Measurements from ENCODE around the gene ZNF414. TPM values are rescaled to one million over a fixed set of nuclear protein-coding genes. Genes with fewer than 3 reads are reported as not detected.

Gene ZNF414
- total RNA-seq, 4 donors from 2014 or later = 10.4 to 43.7 (median 18.0) TPM

- H3K4me3 ChIP-seq = no peak overlapping the region
- H3K27me3 ChIP-seq = no peaks in the 10 kb centered on the region
- H3K4me1 ChIP-seq = peaks cover 42% of the 10 kb centered on the region
- WGBS = 91% methylated on average over 10 of the region's 11 CpGs
- DNase-seq (ENCODE audit: low spot score in 2 of 2) = peak in 1 of 2 donors; percentile 26
- no peak for TF ChIP-seq EP300 (IDR thresholded peaks at IDR 0.05)
- no peak for TF ChIP-seq POLR2A (IDR thresholded peaks at IDR 0.05)
- no peak for TF ChIP-seq POLR2AphosphoS5 (IDR thresholded peaks at IDR 0.05)
- TF ChIP-seq CTCF (IDR thresholded peaks at IDR 0.05) = no peak
- H3K27ac ChIP-seq = no peak overlapping the region
- no peaks in the 10 kb centered on the region for H3K9me3 ChIP-seq
- peaks cover 51% of the 10 kb centered on the region for H3K36me3 ChIP-seq
Measured at GRCh38 chr19:8482696-8483095, 31.3 kb downstream of the ZNF414 start.

- peak in 1 of 2 donors; percentile 32 for DNase-seq (ENCODE audit: low spot score in 2 of 2)
- WGBS = 67% methylated on average over 6 of the region's 6 CpGs
- no peaks in the 10 kb centered on the region for H3K27me3 ChIP-seq
- H3K27ac ChIP-seq = peak overlapping the region; percentile 50
- H3K9me3 ChIP-seq = no peaks in the 10 kb centered on the region
- TF ChIP-seq POLR2AphosphoS5 (IDR thresholded peaks at IDR 0.05) (no peak), CTCF (IDR thresholded peaks at IDR 0.05) (no peak), EP300 (IDR thresholded peaks at IDR 0.05) (no peak), POLR2A (IDR thresholded peaks at IDR 0.05) (no peak)
- peaks cover 50% of the 10 kb centered on the region for H3K36me3 ChIP-seq
- H3K4me3 ChIP-seq = no peak overlapping the region
- H3K4me1 ChIP-seq = peaks cover 43% of the 10 kb centered on the region
Measured at GRCh38 chr19:8481616-8482015, 32.4 kb downstream of the ZNF414 start.

GRCh38 chr19:8481201-8481600 lies 32.8 kb downstream of the ZNF414 start:
- no peaks in the 10 kb centered on the region for H3K27me3 ChIP-seq
- peaks cover 43% of the 10 kb centered on the region for H3K4me1 ChIP-seq
- H3K9me3 ChIP-seq = no peaks in the 10 kb centered on the region
- peaks cover 50% of the 10 kb centered on the region for H3K36me3 ChIP-seq
- TF ChIP-seq EP300 (IDR thresholded peaks at IDR 0.05) (no peak), CTCF (IDR thresholded peaks at IDR 0.05) (no peak), POLR2AphosphoS5 (IDR thresholded peaks at IDR 0.05) (no peak), POLR2A (IDR thresholded peaks at IDR 0.05) (no peak)
- WGBS = 34% methylated on average over 7 of the region's 11 CpGs
- DNase-seq (ENCODE audit: low spot score in 2 of 2) = peak in 1 of 2 donors; percentile 62
- peak overlapping the region; percentile 50 for H3K27ac ChIP-seq
- no peak overlapping the region for H3K4me3 ChIP-seq

GRCh38 chr19:8478598-8478997 lies 35.4 kb downstream of the ZNF414 start:
- Histone ChIP-seq H3K4me1 (peaks cover 39% of the 10 kb centered on the region), H3K27me3 (no peaks in the 10 kb centered on the region), H3K4me3 (no peak overlapping the region), H3K27ac (no peak overlapping the region), H3K36me3 (peaks cover 52% of the 10 kb centered on the region), H3K9me3 (no peaks in the 10 kb centered on the region)
- WGBS = 48% methylated on average over 3 of the region's 3 CpGs
- no peak for DNase-seq (ENCODE audit: low spot score in 2 of 2)
- TF ChIP-seq CTCF (IDR thresholded peaks at IDR 0.05) (no peak), EP300 (IDR thresholded peaks at IDR 0.05) (no peak), POLR2AphosphoS5 (IDR thresholded peaks at IDR 0.05) (no peak), POLR2A (IDR thresholded peaks at IDR 0.05) (no peak)

- TF ChIP-seq EP300 (IDR thresholded peaks at IDR 0.05) (no peak), POLR2AphosphoS5 (IDR thresholded peaks at IDR 0.05) (no peak), POLR2A (IDR thresholded peaks at IDR 0.05) (no peak), CTCF (IDR thresholded peaks at IDR 0.05) (no peak)
- Histone ChIP-seq H3K27me3 (no peaks in the 10 kb centered on the region), H3K36me3 (peaks cover 52% of the 10 kb centered on the region), H3K9me3 (no peaks in the 10 kb centered on the region), H3K4me3 (no peak overlapping the region), H3K4me1 (peaks cover 35% of the 10 kb centered on the region), H3K27ac (no peak overlapping the region)
- DNase-seq (ENCODE audit: low spot score in 2 of 2) = peak in 1 of 2 donors; percentile 25
- WGBS = 79% methylated on average over 4 of the region's 4 CpGs
Measured at GRCh38 chr19:8477889-8478288, 36.1 kb downstream of the ZNF414 start.

All from suprapubic skin (tissue), 4 donors.